H1 (cell line): ENCODE measurements around the gene FHAD1. TPM values are rescaled to one million over a fixed set of nuclear protein-coding genes. Genes with fewer than 3 reads are reported as not detected.

ENCODE experiments used
- BRCA1 ChIP-seq: IDR thresholded peaks from 2 replicates; pipeline ENCODE4 v1.6.1; 2012; ENCODE audit warnings: low read depth, low read length, improper control_type of control experiment
- polyA plus RNA-seq, 7 experiments: library from polyadenylated mRNA; depleted of rRNA in 3 of 7; stranded (reverse) in 5 of 7; unstranded in 2 of 7; fragments of >200 nt in 5 of 7; fragments of 200-250 nt in 2 of 7; gene quantifications; 1 replicate in 5 of 7; 2 replicates in 1 of 7; 4 replicates in 1 of 7; pipeline versions ENCODE4 v1.2.1 to v1.2.3, GENCODE V29; 2011 to 2013; ENCODE audit warnings: missing spikeins in 2 of 7, mixed read lengths in 2 of 7
- total RNA-seq: library from RNA; stranded (reverse); fragmentation: NEBNext Ultra II Directional; extraction: Animal tissue kit (Norgen Biotek cat#: 25700); gene quantifications from 2 replicates; pipeline ENCODE4 v1.2.1, GENCODE V29; 2021

The FHAD1 gene
- total and polyA plus RNA-seq, 2 of the 8 experiments (the other 6 are each of a cell fraction or from before 2014, with no cell fraction given): 0.39 to 0.69 TPM

- no peak for TF ChIP-seq BRCA1
Measured at GRCh38 chr1:15323989-15324868, 77.2 kb downstream of the FHAD1 start (continued).
